GM21367 (cell line): Measurements from ENCODE around the gene BRCA2.
A peak's percentile ranks its signal among the peaks of the same experiment; 100 is the strongest.

Experiments
- ATAC-seq: cut with Tn5 transposase; IDR thresholded peaks from one replicate; pipeline ENCODE4 v1.9.1; 2021; ENCODE audit not compliant: unreplicated experiment

Gene BRCA2, protein sequence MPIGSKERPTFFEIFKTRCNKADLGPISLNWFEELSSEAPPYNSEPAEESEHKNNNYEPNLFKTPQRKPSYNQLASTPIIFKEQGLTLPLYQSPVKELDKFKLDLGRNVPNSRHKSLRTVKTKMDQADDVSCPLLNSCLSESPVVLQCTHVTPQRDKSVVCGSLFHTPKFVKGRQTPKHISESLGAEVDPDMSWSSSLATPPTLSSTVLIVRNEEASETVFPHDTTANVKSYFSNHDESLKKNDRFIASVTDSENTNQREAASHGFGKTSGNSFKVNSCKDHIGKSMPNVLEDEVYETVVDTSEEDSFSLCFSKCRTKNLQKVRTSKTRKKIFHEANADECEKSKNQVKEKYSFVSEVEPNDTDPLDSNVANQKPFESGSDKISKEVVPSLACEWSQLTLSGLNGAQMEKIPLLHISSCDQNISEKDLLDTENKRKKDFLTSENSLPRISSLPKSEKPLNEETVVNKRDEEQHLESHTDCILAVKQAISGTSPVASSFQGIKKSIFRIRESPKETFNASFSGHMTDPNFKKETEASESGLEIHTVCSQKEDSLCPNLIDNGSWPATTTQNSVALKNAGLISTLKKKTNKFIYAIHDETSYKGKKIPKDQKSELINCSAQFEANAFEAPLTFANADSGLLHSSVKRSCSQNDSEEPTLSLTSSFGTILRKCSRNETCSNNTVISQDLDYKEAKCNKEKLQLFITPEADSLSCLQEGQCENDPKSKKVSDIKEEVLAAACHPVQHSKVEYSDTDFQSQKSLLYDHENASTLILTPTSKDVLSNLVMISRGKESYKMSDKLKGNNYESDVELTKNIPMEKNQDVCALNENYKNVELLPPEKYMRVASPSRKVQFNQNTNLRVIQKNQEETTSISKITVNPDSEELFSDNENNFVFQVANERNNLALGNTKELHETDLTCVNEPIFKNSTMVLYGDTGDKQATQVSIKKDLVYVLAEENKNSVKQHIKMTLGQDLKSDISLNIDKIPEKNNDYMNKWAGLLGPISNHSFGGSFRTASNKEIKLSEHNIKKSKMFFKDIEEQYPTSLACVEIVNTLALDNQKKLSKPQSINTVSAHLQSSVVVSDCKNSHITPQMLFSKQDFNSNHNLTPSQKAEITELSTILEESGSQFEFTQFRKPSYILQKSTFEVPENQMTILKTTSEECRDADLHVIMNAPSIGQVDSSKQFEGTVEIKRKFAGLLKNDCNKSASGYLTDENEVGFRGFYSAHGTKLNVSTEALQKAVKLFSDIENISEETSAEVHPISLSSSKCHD (N-terminal part only)

DNA sequence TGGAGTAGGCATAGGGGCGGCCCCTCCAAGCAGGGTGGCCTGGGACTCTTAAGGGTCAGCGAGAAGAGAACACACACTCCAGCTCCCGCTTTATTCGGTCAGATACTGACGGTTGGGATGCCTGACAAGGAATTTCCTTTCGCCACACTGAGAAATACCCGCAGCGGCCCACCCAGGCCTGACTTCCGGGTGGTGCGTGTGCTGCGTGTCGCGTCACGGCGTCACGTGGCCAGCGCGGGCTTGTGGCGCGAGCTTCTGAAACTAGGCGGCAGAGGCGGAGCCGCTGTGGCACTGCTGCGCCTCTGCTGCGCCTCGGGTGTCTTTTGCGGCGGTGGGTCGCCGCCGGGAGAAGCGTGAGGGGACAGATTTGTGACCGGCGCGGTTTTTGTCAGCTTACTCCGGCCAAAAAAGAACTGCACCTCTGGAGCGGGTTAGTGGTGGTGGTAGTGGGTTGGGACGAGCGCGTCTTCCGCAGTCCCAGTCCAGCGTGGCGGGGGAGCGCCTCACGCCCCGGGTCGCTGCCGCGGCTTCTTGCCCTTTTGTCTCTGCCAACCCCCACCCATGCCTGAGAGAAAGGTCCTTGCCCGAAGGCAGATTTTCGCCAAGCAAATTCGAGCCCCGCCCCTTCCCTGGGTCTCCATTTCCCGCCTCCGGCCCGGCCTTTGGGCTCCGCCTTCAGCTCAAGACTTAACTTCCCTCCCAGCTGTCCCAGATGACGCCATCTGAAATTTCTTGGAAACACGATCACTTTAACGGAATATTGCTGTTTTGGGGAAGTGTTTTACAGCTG is at the start of gene BRCA2, which contains the start of gene ZAR1L:
Gene BRCA2, plus strand, starts transcription at position 271 of the 790 bp plus-strand sequence. CDS start 953 bp downstream, outside the sequence.
Gene ZAR1L, minus strand, starts transcription at position 126 of the 790 bp plus-strand sequence. CDS start 3,438 bp downstream, outside the sequence.
- peak; percentile 87 for ATAC-seq

GRCh38 chr13:32265726-32266125 is 49.6 kb upstream of the BRCA2 start:
- no peak for ATAC-seq

DNA sequence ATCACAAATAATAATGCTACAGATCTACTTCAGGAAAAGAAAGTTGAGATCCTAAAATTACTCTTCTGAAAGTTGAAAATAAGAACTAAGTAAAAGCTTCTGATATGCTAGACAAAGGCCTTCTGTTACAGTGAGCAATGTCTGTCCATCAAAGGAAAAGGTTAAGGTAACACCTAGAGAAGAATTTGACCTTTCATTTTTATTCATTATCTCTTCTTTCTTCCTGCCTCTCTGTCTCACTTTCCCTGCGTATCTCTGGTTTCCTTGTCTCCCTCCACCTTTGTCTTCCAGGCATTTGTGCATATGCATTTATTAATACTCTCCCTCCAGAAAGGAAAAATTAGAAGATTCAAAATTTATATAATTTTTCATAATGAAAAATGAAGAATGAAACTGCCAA is 49.2 kb upstream of the BRCA2 start:
- no peak for ATAC-seq

DNA sequence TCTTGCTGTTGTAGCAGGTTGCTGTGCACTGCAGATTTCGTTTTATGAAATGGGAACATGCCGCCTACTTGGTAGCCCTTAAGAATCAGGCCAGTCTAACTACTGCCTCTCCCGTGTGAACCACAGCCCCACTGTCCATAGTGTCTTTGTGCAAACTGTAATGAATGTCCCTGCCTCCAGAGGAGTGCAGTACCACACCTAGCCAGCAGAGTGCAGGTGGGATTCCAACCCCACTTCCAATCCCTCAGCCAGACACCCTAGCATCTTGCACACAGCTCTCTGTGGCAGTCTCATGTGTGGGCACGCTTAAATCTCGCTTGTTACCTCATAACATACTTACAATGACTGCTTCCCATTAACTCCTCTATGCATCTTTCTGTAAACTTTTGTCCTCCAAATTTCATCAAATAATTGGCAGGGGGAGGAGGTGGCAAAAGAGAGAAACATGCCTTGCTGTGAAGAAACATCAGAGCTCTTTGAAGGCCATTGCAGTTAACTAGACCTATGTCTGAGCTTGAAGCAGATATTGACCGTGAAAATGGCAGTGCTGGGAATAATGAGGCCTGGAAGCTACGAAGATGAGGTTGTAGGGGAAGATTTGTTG is 47.4 kb upstream of the BRCA2 start:
- peak; percentile 51 for ATAC-seq

DNA sequence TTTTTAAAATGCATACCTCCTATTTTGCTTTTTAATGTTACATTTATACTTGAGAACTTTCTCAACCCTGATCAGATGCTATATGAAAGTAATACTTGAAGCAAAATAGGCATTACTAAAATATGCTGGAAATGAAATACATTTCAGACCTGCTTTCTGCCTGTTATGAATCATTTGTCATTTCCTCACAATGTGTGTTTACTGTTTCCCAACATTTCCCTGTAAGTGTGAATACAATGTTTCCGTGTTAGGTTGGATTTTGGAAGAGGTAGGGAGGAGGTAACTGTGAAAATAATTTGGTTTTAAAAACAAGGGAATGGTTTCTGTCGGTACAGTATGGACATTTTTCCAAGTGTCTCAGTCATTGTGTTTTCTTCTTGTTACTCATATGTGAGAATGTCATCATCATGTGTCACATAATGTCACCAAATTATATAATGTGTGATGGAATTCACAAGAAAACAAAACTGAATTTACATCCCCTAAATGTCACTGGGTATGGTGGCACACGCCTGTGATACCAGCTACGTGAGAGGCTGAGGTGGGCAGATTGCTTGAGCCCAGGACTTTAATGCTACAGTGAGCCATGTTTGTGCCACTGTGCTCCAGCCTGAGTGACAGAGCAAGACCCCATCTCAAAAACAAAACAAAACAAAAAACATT is 43.2 kb upstream of the BRCA2 start:
- no peak for ATAC-seq

DNA sequence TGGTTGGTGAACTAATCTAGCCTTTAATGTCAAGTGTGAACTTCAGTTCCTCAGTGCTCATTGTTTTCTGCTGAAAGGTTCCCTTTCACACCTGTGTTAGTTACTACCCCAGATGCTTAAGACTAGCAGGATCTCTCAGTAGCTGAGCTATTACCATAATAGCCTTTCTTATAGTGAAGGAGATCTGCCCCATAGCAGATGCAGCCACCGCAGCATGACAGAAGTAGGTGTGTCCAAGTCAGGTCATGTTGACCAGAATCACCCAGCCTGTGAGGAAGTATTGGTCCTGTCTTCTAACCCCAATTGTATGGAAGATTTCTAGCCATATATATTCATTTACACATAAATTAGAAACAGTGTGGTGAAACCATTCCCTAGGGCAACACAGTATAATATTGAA is 37.5 kb upstream of the BRCA2 start:
- no peak for ATAC-seq

GRCh38 chr13:32278426-32278825 is 36.9 kb upstream of the BRCA2 start:
- no peak for ATAC-seq

DNA sequence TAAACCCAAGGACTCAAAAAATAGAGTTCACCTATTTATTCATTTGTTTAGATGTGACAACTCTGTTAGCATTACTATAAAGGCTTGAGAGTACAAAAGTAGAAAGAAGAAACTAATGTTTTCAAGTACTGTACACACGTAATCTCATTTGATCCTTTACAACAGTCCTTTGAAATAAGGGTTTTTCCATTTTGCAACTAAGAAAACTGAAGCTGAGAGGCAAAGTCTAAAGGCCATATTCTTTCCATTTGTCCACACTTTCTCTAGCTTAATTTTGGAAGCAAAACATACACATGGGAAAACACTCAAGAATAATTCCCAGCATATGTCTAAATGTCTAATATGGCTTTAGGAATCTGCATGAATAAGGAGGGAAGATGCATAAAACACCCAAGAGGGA is 34.2 kb upstream of the BRCA2 start:
- no peak for ATAC-seq

GRCh38 chr13:32282096-32282711 is 33.1 kb upstream of the BRCA2 start:
- no peak for ATAC-seq

DNA sequence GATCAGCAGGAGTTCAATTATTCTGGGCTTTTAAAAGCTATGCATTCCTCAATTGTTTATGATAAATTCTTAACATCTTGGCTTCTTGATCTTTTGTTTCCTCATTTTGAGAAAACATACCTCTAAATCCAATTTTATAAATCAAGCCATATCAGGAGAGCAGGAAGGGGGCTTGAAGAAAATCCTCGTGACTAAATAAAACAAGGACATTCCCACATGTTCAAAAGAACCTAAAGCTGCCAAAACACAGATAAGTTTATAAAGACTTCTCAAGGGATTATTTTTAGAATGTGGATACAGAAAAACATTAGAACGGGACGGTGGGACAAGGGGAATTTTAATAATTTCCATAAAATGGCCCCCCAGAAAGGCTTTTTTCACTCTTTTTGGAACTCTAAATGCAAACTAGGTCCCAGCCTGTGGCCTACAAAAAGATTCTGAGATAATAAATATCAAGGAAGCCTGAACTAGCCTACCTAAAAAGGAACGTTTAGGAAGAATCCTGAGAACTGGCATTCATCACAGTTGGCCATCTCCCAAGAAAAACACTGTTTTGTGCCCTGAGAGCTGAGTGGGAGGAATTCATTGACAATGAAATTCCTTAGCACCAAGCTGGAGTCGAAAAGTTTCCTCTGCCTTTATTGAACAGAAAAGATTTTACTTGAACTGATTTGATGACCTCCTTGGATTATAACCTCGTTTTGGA is 30.2 kb upstream of the BRCA2 start:
- no peak for ATAC-seq

DNA sequence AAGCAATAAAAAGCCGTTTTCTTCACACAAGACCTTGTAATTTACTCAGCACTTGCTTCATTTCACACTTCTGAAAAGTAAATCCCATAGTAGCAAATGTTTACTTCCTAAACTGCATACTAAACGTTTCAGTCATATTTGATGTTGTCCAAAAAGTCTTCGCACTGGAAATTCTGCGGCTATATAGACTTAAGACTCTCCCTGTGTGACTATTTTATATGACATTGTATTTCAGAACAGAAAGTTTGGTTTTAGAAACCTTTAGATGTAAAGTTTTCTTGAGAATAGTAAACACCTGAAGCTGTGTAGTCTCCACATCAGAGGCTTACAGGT is 29.7 kb upstream of the BRCA2 start:
- no peak for ATAC-seq

DNA sequence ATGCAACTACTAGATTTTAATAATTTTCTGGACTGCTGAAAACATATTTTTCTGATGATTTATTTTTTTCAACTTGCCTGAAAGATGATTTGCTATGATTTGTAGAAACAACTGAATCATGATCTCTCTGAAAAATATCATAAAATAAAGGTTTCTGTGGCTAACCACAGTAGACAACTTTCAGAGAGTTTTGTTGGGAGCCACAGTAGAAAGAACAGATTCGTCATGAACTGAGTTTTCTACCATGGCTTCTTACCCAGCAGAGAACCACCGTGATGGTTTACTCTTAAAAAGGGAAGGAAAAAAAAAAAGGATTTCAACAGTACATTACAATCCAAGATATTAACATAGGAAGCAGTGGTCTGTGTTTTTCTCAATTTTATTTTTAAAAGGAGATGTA is 18.1 kb upstream of the BRCA2 start:
- no peak for ATAC-seq

DNA sequence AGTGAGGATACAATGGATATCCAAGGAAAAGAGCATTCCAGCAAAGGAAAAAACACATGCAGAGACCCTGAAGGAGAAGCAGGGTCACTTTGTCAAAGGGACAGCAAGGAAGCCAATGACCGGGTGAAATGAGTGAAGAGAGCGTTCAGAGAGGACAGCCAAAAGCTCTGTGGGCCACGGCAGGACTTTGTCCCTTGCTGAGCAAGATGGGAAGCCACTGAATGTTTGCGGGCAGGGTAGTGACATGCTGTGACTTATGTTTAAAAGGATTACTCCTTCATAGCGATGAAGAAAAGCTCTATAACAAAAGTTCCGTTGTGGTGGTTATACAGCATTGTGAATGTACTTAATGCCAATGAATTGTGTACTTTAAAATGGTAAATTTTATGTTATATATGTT is 16.6 kb upstream of the BRCA2 start:
- ATAC-seq = no peak

DNA sequence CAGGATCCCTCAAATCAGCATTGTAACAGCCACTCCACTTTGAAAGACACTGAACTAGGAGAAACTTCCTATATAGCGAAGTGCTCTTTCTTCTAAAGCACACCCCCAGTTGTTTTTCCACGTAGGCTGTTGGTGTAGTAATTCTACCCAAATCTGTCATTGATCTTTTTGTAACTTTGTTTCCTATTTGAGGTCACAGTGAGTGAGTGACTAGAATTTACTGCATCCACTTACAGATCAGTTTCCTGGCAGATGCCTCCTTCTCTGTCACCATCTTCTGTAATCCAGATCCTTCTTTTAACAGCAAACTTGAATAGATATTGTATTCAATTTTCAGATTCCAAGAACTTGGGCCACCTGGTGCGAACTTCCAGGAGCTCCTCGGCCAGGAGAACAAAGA is 15.4 kb upstream of the BRCA2 start:
- no peak for ATAC-seq

DNA sequence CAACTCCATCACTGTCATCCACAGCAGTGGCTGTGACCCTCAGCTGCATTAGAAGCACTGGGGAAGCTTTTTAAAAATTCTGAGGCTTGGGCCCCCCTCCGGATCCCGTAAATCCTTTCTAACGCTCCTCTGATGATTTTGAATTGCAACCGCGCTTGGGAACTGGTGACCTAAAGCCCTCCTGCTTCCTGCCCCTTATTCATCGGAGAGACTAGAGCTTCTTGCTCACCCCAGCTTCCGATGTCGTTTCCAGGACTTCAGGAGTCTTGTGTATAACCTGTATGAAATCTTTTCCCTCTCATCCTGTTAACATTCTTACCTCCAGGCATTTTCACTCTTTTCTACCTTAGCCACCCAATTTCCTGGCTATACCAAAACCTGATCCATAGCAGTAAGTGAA is 14.9 kb upstream of the BRCA2 start:
- no peak for ATAC-seq

GRCh38 chr13:32300920-32301319 is 14.4 kb upstream of the BRCA2 start:
- no peak for ATAC-seq

- ATAC-seq = no peak
Observed at GRCh38 chr13:32302461-32302860, 12.8 kb upstream of the BRCA2 start.

DNA sequence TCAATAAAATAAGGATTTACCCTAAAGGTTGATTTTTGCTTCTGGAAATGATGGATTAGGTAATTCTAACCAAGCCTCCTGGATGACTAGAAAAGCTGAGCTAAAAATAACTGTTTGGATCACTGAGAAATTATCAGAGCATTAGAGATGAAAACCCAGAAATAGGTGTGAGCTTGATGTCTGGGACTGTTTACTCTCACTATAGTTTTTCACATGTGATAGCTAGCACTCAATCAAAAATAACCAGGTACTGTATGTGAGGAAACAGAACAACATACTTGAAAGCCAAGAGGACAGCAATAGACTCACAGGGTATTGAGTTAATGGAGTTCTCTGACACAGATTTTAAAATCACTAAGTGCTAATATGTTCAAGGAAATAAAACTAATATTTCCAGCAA is 9.7 kb upstream of the BRCA2 start:
- ATAC-seq = no peak
